ENCODE data around the gene BLOC1S5.

The BLOC1S5 gene

DNA sequence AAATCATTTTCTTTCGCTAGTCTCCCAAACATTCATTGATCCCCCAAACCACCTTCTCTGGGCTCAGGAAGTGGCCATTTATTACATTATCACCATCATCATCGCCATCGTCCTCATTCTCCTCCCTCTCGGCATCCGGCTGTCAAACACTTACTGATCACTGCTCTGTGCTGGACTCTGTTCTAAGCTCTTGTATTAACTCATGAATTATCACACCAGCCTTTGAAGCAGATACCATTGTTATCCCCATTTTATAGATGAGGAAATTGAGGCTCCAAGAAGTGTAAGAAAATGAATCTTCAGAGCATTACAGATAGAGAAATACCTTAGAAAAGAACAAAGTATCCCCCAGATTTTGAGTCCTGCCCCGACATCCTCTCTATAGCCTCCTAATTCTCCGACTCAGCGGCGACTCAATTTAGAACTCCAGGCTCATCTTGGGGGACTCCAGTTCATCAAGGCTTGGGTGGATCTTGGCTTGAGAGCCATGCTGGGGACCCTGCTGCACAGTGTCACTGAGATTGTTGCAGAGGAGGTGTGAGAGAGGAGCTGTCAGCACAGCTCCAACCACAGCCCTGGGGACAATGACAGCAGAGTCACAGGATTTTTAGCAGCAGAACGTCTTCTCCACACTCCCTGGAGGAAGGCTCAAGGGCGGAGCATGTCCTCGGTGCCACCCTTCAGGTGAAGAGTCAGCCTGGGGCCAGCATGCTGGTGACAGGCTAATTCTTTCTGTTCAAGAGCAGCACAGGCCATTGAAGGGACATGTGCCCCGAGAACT, 44.8 kb upstream of the BLOC1S5 start:
- peak overlapping the region; percentile 88 for H3K27ac ChIP-seq (ENCODE audit: poor library complexity, severe bottlenecking)
- no peaks in the 10 kb centered on the region for H3K9me3 ChIP-seq (ENCODE audit: severe bottlenecking)
- no peaks in the 10 kb centered on the region for H3K27me3 ChIP-seq (ENCODE audit: insufficient read depth, poor library complexity, severe bottlenecking)
- no peak overlapping the region for H3K4me3 ChIP-seq (ENCODE audit: severe bottlenecking)
- DNase-seq (ENCODE audit: low spot score) (no peak), ATAC-seq (ENCODE audit: low read depth) (no peak; the same call in 2 of the 3 replicates)
- H3K4me1 ChIP-seq (ENCODE audit: insufficient read depth, poor library complexity, severe bottlenecking), result peaks cover 10% of the 10 kb centered on the region
- TF ChIP-seq, protein P1, sequence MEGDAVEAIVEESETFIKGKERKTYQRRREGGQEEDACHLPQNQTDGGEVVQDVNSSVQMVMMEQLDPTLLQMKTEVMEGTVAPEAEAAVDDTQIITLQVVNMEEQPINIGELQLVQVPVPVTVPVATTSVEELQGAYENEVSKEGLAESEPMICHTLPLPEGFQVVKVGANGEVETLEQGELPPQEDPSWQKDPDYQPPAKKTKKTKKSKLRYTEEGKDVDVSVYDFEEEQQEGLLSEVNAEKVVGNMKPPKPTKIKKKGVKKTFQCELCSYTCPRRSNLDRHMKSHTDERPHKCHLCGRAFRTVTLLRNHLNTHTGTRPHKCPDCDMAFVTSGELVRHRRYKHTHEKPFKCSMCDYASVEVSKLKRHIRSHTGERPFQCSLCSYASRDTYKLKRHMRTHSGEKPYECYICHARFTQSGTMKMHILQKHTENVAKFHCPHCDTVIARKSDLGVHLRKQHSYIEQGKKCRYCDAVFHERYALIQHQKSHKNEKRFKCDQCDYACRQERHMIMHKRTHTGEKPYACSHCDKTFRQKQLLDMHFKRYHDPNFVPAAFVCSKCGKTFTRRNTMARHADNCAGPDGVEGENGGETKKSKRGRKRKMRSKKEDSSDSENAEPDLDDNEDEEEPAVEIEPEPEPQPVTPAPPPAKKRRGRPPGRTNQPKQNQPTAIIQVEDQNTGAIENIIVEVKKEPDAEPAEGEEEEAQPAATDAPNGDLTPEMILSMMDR (IDR thresholded peaks at IDR 0.05; ENCODE audit: poor library complexity, severe bottlenecking), result no peak
- H3K36me3 ChIP-seq (ENCODE audit: low read depth), result no peaks in the 10 kb centered on the region

DNA sequence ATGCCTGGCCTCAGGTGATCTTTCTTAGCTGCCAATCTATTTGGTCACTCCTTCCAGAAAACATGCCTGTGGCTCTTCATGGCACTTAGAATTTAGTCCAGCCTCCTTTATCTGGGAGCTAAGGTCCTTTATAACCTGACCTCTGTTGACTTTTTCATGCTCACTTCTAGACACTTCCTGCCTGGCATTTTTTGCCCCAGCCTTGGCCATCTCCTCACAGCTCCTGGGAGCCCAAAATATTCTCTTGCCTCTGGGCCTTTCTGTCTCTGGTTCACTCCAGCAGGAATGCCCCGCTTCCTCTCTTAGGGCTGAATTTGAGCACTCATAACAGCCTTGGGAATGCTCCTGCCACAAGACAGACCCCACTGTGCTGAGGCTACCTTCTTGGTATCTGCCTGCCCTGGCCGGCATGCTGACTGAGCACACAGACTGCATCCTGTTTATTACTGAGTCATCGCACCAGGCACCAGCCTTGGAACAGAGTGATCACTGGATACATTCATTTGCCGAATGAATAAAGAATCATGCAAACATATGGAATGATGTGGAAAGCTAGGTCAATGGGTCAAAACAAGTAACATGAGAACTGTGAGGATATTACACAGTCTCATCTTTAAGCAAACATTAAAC, 44.0 kb upstream of the BLOC1S5 start:
- DNase-seq (ENCODE audit: low spot score), result peak; percentile 84
- H3K27ac ChIP-seq (ENCODE audit: poor library complexity, severe bottlenecking), result peak overlapping the region; percentile 88
- no peaks in the 10 kb centered on the region for H3K27me3 ChIP-seq (ENCODE audit: insufficient read depth, poor library complexity, severe bottlenecking)
- TF ChIP-seq, protein P1 (IDR thresholded peaks at IDR 0.05; ENCODE audit: poor library complexity, severe bottlenecking), result no peak
- H3K4me1 ChIP-seq (ENCODE audit: insufficient read depth, poor library complexity, severe bottlenecking), result peaks cover 10% of the 10 kb centered on the region
- H3K9me3 ChIP-seq (ENCODE audit: severe bottlenecking), result no peaks in the 10 kb centered on the region
- ATAC-seq (ENCODE audit: low read depth), result peak; percentile 100
- no peak overlapping the region for H3K4me3 ChIP-seq (ENCODE audit: severe bottlenecking)
- no peaks in the 10 kb centered on the region for H3K36me3 ChIP-seq (ENCODE audit: low read depth)

DNA sequence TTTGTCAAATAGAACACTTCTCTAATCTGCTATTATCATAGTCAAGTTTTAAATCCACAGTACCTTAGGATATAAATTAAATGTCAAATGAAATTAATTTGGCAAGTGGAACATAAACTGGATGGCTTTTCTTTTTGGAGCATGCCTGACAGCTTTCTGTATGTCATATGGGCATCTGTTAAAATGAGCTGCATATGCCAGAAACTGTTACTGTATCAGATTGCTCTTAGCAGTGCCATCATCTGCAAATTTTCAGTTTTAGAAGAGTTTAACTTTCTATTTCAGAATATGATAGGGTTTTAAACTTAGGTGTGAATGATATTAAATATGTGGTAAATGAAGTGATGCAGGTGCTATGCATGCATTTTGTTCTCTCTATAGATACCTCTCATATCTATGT, 41.6 kb upstream of the BLOC1S5 start:
- H3K4me3 ChIP-seq (ENCODE audit: severe bottlenecking), result no peak overlapping the region
- H3K27ac ChIP-seq (ENCODE audit: poor library complexity, severe bottlenecking), result no peak overlapping the region
- TF ChIP-seq, protein P1 (IDR thresholded peaks at IDR 0.05; ENCODE audit: poor library complexity, severe bottlenecking), result no peak
- H3K27me3 ChIP-seq (ENCODE audit: insufficient read depth, poor library complexity, severe bottlenecking), result no peaks in the 10 kb centered on the region
- no peak for DNase-seq (ENCODE audit: low spot score)
- H3K4me1 ChIP-seq (ENCODE audit: insufficient read depth, poor library complexity, severe bottlenecking), result peaks cover 18% of the 10 kb centered on the region
- H3K36me3 ChIP-seq (ENCODE audit: low read depth), result peaks cover under 1% of the 10 kb centered on the region; the same call in 1 of the 2 replicates
- no peak for ATAC-seq (ENCODE audit: low read depth)
- no peaks in the 10 kb centered on the region for H3K9me3 ChIP-seq (ENCODE audit: severe bottlenecking)

DNA sequence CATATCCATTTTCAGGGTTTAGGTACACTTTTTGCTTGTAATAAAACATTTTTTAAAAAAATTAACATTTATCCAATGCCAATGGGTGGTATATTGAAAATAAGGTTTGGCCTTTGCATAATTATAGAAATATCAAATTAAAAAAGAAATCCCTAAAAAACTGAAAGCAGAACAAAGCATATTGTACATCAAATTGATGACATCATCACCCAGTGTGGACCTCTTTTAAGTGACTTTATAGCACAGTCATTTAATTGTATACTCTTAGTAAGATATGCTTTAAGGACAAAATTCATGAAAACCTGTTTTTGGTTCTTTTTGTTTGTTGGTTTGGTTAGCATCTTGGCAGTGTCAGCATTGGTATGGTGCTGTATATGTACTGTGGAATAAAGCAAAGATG, 39.5 kb upstream of the BLOC1S5 start:
- H3K36me3 ChIP-seq (ENCODE audit: low read depth), result peaks cover 18% of the 10 kb centered on the region
- H3K4me3 ChIP-seq (ENCODE audit: severe bottlenecking), result no peak overlapping the region
- no peaks in the 10 kb centered on the region for H3K27me3 ChIP-seq (ENCODE audit: insufficient read depth, poor library complexity, severe bottlenecking)
- ATAC-seq (ENCODE audit: low read depth) (no peak), DNase-seq (ENCODE audit: low spot score) (no peak)
- H3K27ac ChIP-seq (ENCODE audit: poor library complexity, severe bottlenecking), result no peak overlapping the region
- peaks cover 22% of the 10 kb centered on the region for H3K4me1 ChIP-seq (ENCODE audit: insufficient read depth, poor library complexity, severe bottlenecking)
- no peaks in the 10 kb centered on the region for H3K9me3 ChIP-seq (ENCODE audit: severe bottlenecking)
- TF ChIP-seq, protein P1 (IDR thresholded peaks at IDR 0.05; ENCODE audit: poor library complexity, severe bottlenecking), result no peak
